K562 (cell line): ENCODE measurements around the gene B3GLCT. TPM values are rescaled to one million over a fixed set of nuclear protein-coding genes. Genes with fewer than 3 reads are reported as not detected.
A peak's percentile ranks its signal among the peaks of the same experiment; 100 is the strongest.

Experiments
- CHD7 ChIP-seq: fragments of 200-600 bp; sonication (generic); IDR thresholded peaks from one replicate; pipeline ENCODE4 v1.6.1; 2012; ENCODE audit warnings: mild to moderate bottlenecking, low read depth, low read length, inconsistent platforms
- ESRRA ChIP-seq: fragments of 450-650 bp; IDR thresholded peaks from 2 replicates; pipeline ENCODE4 v1.6.1; 2014; ENCODE audit warnings: low read depth, mild to moderate bottlenecking, moderate library complexity, borderline replicate concordance
- FOXJ2 ChIP-seq: fragments of 200-800 bp; sonication (Bioruptor generic); IDR thresholded peaks from 2 replicates; pipeline ENCODE4 v1.6.1; 2016; ENCODE audit warnings: missing genetic modification characterization, missing compliant biosample characterization
- HCFC1 ChIP-seq: IDR thresholded peaks from 2 replicates; pipeline ENCODE4 v1.6.1; 2012; ENCODE audit warnings: low read depth, low read length, improper control_type of control experiment
- HDGF ChIP-seq: fragments of 450-650 bp; IDR thresholded peaks from 2 replicates; pipeline ENCODE4 v1.6.1; 2016
- MYNN ChIP-seq, 2 experiments: sonication (generic); formaldehyde crosslinking in 1 of 2; IDR thresholded peaks; 2 replicates each; pipeline versions ENCODE4 v1.5.0 to v1.6.1; 2016 to 2020; ENCODE audit warnings: antibody characterized with exemption in 1 of 2, missing genetic modification reagents in 1 of 2
- NCOR1 ChIP-seq: fragments of 450-650 bp; IDR thresholded peaks from 2 replicates; pipeline ENCODE4 v1.6.1; 2016; ENCODE audit warnings: mild to moderate bottlenecking, moderate library complexity
- PKNOX1 ChIP-seq: fragments of 450-650 bp; IDR thresholded peaks from 2 replicates; pipeline ENCODE4 v1.6.1; 2016
- SMARCE1 ChIP-seq: fragments of 450-650 bp; IDR thresholded peaks from 2 replicates; pipeline ENCODE4 v1.7.1; 2016; ENCODE audit warnings: mild to moderate bottlenecking
- ZNF24 ChIP-seq: fragments of 450-650 bp; IDR thresholded peaks from 2 replicates; pipeline ENCODE4 v1.6.1; 2016
- ZNF592 ChIP-seq: fragments of 450-650 bp; IDR thresholded peaks from 2 replicates; pipeline ENCODE4 v1.6.1; 2017; ENCODE audit warnings: antibody characterized with exemption, mild to moderate bottlenecking
- ZNF668 ChIP-seq: fragments of 250-450 bp; sonication (Bioruptor Pico); IDR thresholded peaks from 2 replicates; pipeline ENCODE4 v1.8.0; 2022; ENCODE audit warnings: mild to moderate bottlenecking, inconsistent platforms
- polyA plus RNA-seq, 8 experiments: library from polyadenylated mRNA; depleted of rRNA in 4 of 8; stranded (reverse) in 5 of 8; unstranded in 3 of 8; fragments of >200 nt; fragmentation: Nextera tagmentation in 2 of 8; fragmentation: Illumina TruSeq in 1 of 8; extraction: Ambion mirVana in 2 of 8; extraction: Trizol in 1 of 8; gene quantifications; 2 replicates each; pipeline versions ENCODE4 v1.2.1 to v1.2.3, GENCODE V29; 2011 to 2014; ENCODE audit warnings: inconsistent platforms in 1 of 8, missing spikeins in 1 of 8
- total RNA-seq, 7 experiments: library from RNA; depleted of rRNA in 6 of 7; stranded (reverse); fragments of >200 nt in 6 of 7; fragmentation: Illumina TruSeq in 2 of 7; extraction: Trizol in 2 of 7; gene quantifications; 2 replicates each; pipeline versions ENCODE4 v1.2.1 to v1.2.3, GENCODE V29; 2011 to 2021; ENCODE audit warnings: low replicate concordance in 1 of 7

B3GLCT gene
- total and polyA plus RNA-seq, 9 of the 15 experiments (the other 6 are each of a cell fraction or from before 2014, with no cell fraction given) = 1.1 to 5.1 (median 2.9) TPM

- no peak for TF ChIP-seq CHD7
- peak; percentile 92 for TF ChIP-seq SMARCE1
- TF ChIP-seq ZNF668 (CRISPR knock-in tag) = no peak
- peak; percentile 48 for TF ChIP-seq NCOR1
- TF ChIP-seq FOXJ2 (tag) = 0 out of 2 replicates have a peak, but pooled peaks have one; percentile 23
- no peak for TF ChIP-seq ESRRA
- no peak for TF ChIP-seq HCFC1
- TF ChIP-seq MYNN (IDR thresholded peaks at IDR 0.05) = no peak
- TF ChIP-seq MYNN (CRISPR knock-in tag; IDR thresholded peaks at IDR 0.05) = no peak
- peak; percentile 39; the same call in 1 of the 2 replicates for TF ChIP-seq ZNF592
- TF ChIP-seq PKNOX1 = peak; percentile 89
- TF ChIP-seq ZNF24 = no peak
- no peak for TF ChIP-seq HDGF
Measured at GRCh38 chr13:31204592-31204991, 4.8 kb downstream of the B3GLCT start (continued).
